ENCODE results near the gene LRRC70.
"Not testable (repeated sequence)": the region's sequence is repeated elsewhere in the genome, so short reads cannot be mapped to it uniquely, and the experiment has no call there.

Gene LRRC70

GRCh38 chr5:62561896-62562295, 16.7 kb upstream of the LRRC70 start:
- no peak overlapping the region for H3K27ac ChIP-seq (replicated peaks)
- DNase-seq (ENCODE audit: low read depth in 1 of 2, low spot score in 1 of 2), result no peak
- TF ChIP-seq SPI1 (IDR thresholded peaks at IDR 0.05; ENCODE audit: borderline replicate concordance, low read depth) (no peak), CTCF (IDR thresholded peaks at IDR 0.05; ENCODE audit: insufficient read depth, low read length) (no peak), POLR2AphosphoS5 (IDR thresholded peaks at IDR 0.05; ENCODE audit: low read depth) (no peak), REST (IDR thresholded peaks at IDR 0.05; ENCODE audit: insufficient replicate concordance, low read depth) (no peak), GABPA (IDR thresholded peaks at IDR 0.05; ENCODE audit: low read depth) (no peak)
- no peaks in the 10 kb centered on the region for H3K27me3 ChIP-seq (ENCODE audit: insufficient read depth, poor library complexity, severe bottlenecking)
- H3K4me3 ChIP-seq (replicated peaks; ENCODE audit: insufficient read depth, low read length), result no peak overlapping the region

GRCh38 chr5:62562867-62563266, 15.8 kb upstream of the LRRC70 start:
- Histone ChIP-seq H3K27ac (replicated peaks) (no peak overlapping the region), H3K4me3 (replicated peaks; ENCODE audit: insufficient read depth, low read length) (no peak overlapping the region), H3K27me3 (ENCODE audit: insufficient read depth, poor library complexity, severe bottlenecking) (no peaks in the 10 kb centered on the region)
- no peak for DNase-seq (ENCODE audit: low read depth in 1 of 2, low spot score in 1 of 2)
- TF ChIP-seq REST (IDR thresholded peaks at IDR 0.05; ENCODE audit: insufficient replicate concordance, low read depth) (no peak), GABPA (IDR thresholded peaks at IDR 0.05; ENCODE audit: low read depth) (no peak), SPI1 (IDR thresholded peaks at IDR 0.05; ENCODE audit: borderline replicate concordance, low read depth) (no peak), POLR2AphosphoS5 (IDR thresholded peaks at IDR 0.05; ENCODE audit: low read depth) (no peak), CTCF (IDR thresholded peaks at IDR 0.05; ENCODE audit: insufficient read depth, low read length) (no peak)

- TF ChIP-seq SPI1 (IDR thresholded peaks at IDR 0.05; ENCODE audit: borderline replicate concordance, low read depth) (no peak), POLR2AphosphoS5 (IDR thresholded peaks at IDR 0.05; ENCODE audit: low read depth) (no peak), CTCF (IDR thresholded peaks at IDR 0.05; ENCODE audit: insufficient read depth, low read length) (no peak), REST (IDR thresholded peaks at IDR 0.05; ENCODE audit: insufficient replicate concordance, low read depth) (no peak), GABPA (IDR thresholded peaks at IDR 0.05; ENCODE audit: low read depth) (no peak)
- Histone ChIP-seq H3K4me3 (replicated peaks; ENCODE audit: insufficient read depth, low read length) (no peak overlapping the region), H3K27me3 (ENCODE audit: insufficient read depth, poor library complexity, severe bottlenecking) (no peaks in the 10 kb centered on the region), H3K27ac (replicated peaks) (no peak overlapping the region)
- DNase-seq (ENCODE audit: low read depth in 1 of 2, low spot score in 1 of 2), result no peak
These were observed 14.5 kb upstream of the LRRC70 start for GRCh38 chr5:62564101-62564500.

GRCh38 chr5:62565740-62566139, 12.9 kb upstream of the LRRC70 start:
- not testable (repeated sequence) for H3K27me3 ChIP-seq (ENCODE audit: insufficient read depth, poor library complexity, severe bottlenecking); H3K27ac ChIP-seq (replicated peaks); H3K4me3 ChIP-seq (replicated peaks; ENCODE audit: insufficient read depth, low read length); DNase-seq (ENCODE audit: low read depth in 1 of 2, low spot score in 1 of 2)
